Measurements from ENCODE around the gene KCND2.

- TF ChIP-seq POLR2A (IDR thresholded peaks at IDR 0.05; ENCODE audit: low read depth, low read length) (no peak), CTCF (conservative IDR thresholded peaks at IDR 0.05; ENCODE audit: low read depth, low read length) (no peak), SMC3 (IDR thresholded peaks at IDR 0.05; ENCODE audit: low read depth, low read length) (no peak), CEBPB (IDR thresholded peaks at IDR 0.05; ENCODE audit: low read depth, low read length) (no peak), NFE2L2 (IDR thresholded peaks at IDR 0.05; ENCODE audit: low read depth, low read length) (no peak), RCOR1 (IDR thresholded peaks at IDR 0.05; ENCODE audit: insufficient replicate concordance, low read length) (no peak), MAZ (IDR thresholded peaks at IDR 0.05; ENCODE audit: borderline replicate concordance, low read depth, low read length) (no peak), RAD21 (IDR thresholded peaks at IDR 0.05; ENCODE audit: low read length) (no peak), MXI1 (IDR thresholded peaks at IDR 0.05; ENCODE audit: borderline replicate concordance, low read depth, low read length) (no peak), BHLHE40 (IDR thresholded peaks at IDR 0.05; ENCODE audit: low read depth, low read length) (no peak), USF2 (IDR thresholded peaks at IDR 0.05; ENCODE audit: low read depth, low read length) (no peak), CHD1 (IDR thresholded peaks at IDR 0.05; ENCODE audit: low read depth, low read length) (no peak), FOS (IDR thresholded peaks at IDR 0.05; ENCODE audit: low read depth, low read length) (no peak)
Measured at GRCh38 chr7:120402801-120403200, 129.8 kb downstream of the KCND2 start.
